Heart left ventricle (tissue), 13 donors: ENCODE results near the gene LYRM1.

Experiments used
- POLR2A ChIP-seq, 2 donors: fragments of 450-650 bp; IDR thresholded peaks; one replicate each; pipeline ENCODE4 v1.6.1; 2017; ENCODE audit warnings: antibody characterized with exemption in 2 of 2, mild to moderate bottlenecking in 2 of 2, moderate library complexity in 2 of 2
- TF ChIP-seq, protein P1 (sequence below), 12 donors: fragments of 200-600 bp; sonication (generic) in 4 of 12; IDR thresholded peaks; one replicate each; pipeline versions ENCODE4 v1.5.0 to v1.8.0; 2018 to 2022; ENCODE audit warnings: antibody characterized with exemption in 12 of 12, mild to moderate bottlenecking in 5 of 12
- donor health status: ischemic (EF 13 %, LVEDD 7.1; RV severe dilation, severe dysfunction).
- donor health status: DM: no; HTN: yes; CAD: no.
- donor health status: DM: no; HTN: no; CAD: no.
- donor health status: ischemic (EF 25% LVEDD 6.9; RV normal size, moderate dysfunction).
- donor health status: ischemic (EF 25% LVEDD 5.7; RV mildly dilated, moderate dysfunction).
- donor health status: ischemic (EF 35%, LVEDD 5.7; RV mildly dilated, moderate dysfunction).
- donor health status: nonischemic (EF 11% LVEDD 7.7; RV severe dilation, severe dysfunction).
- donor health status: DM: yes; HTN: yes; CAD: no.
- donor health status: PGD.
- donor health status: ischemic (EF 29% LVEDD 5.4; RV normal size, mild dysfunction).
- donor health status: nonischemic (EF 23%, LVEDD 6.1; RV moderate dilation, normal function).

DNA sequence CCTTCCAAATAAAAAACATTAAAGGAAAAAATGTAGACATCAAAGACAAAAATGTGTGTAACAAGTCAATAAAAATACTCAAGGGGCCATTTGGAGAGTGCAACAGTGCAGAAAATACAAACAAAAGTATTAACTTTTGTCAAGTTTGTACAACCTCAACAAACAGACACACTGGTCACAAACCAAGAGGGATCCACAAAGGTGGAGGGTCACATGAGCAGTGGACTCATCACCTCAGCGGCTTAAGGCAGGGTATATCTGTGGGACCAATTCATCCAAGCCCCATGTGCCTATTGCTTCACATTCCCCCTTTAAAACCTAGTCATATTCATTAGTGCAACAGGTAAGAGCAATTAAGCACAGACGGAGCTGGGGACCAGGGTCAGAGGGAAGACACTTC, 45.6 kb upstream of the LYRM1 start:
- TF ChIP-seq, protein P1, sequence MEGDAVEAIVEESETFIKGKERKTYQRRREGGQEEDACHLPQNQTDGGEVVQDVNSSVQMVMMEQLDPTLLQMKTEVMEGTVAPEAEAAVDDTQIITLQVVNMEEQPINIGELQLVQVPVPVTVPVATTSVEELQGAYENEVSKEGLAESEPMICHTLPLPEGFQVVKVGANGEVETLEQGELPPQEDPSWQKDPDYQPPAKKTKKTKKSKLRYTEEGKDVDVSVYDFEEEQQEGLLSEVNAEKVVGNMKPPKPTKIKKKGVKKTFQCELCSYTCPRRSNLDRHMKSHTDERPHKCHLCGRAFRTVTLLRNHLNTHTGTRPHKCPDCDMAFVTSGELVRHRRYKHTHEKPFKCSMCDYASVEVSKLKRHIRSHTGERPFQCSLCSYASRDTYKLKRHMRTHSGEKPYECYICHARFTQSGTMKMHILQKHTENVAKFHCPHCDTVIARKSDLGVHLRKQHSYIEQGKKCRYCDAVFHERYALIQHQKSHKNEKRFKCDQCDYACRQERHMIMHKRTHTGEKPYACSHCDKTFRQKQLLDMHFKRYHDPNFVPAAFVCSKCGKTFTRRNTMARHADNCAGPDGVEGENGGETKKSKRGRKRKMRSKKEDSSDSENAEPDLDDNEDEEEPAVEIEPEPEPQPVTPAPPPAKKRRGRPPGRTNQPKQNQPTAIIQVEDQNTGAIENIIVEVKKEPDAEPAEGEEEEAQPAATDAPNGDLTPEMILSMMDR (IDR thresholded peaks at IDR 0.05): no peak
- no peak for TF ChIP-seq POLR2A (IDR thresholded peaks at IDR 0.05)
